SW 1271 (cell line): ENCODE data around the gene DTD1.

Experiments used
- DNase-seq, 2 experiments: peaks; one replicate each; lab custom pipeline; 2025; lab: John Stamatoyannopoulos, UW

The DTD1 gene

GRCh38 chr20:18615020-18615650 is 27.3 kb downstream of the DTD1 start:
- no peak for DNase-seq

GRCh38 chr20:18621004-18621403 is 33.1 kb downstream of the DTD1 start:
- no peak for DNase-seq

GRCh38 chr20:18623156-18623910 is 35.5 kb downstream of the DTD1 start:
- no peak for DNase-seq

GRCh38 chr20:18624948-18625347 is 37.1 kb downstream of the DTD1 start:
- no peak for DNase-seq

- no peak for DNase-seq
Observed at GRCh38 chr20:18625907-18626655, 38.2 kb downstream of the DTD1 start.

GRCh38 chr20:18628330-18628920 is 40.6 kb downstream of the DTD1 start:
- DNase-seq, result no peak

GRCh38 chr20:18632196-18632789 is 44.4 kb downstream of the DTD1 start:
- DNase-seq, result peak in 1 of 2 experiments; percentile 63

- DNase-seq, result no peak
Observed at GRCh38 chr20:18633411-18633810, 45.6 kb downstream of the DTD1 start.

- no peak for DNase-seq
Observed at GRCh38 chr20:18634501-18634900, 46.6 kb downstream of the DTD1 start.

- no peak for DNase-seq
Observed at GRCh38 chr20:18635380-18635779, 47.5 kb downstream of the DTD1 start.

- DNase-seq, result no peak
Observed at GRCh38 chr20:18637224-18637623, 49.4 kb downstream of the DTD1 start.

- no peak for DNase-seq
Observed at GRCh38 chr20:18638768-18639167, 50.9 kb downstream of the DTD1 start.

- no peak for DNase-seq
Observed at GRCh38 chr20:18639501-18639979, 51.7 kb downstream of the DTD1 start.

GRCh38 chr20:18645196-18645745 is 57.4 kb downstream of the DTD1 start:
- DNase-seq, result no peak

- DNase-seq, result no peak
Observed at GRCh38 chr20:18645851-18646250, 58.0 kb downstream of the DTD1 start.

GRCh38 chr20:18647777-18648176 is 59.9 kb downstream of the DTD1 start:
- no peak for DNase-seq

GRCh38 chr20:18650224-18650623 is 62.4 kb downstream of the DTD1 start:
- no peak for DNase-seq

GRCh38 chr20:18653736-18654447 is 66.0 kb downstream of the DTD1 start:
- no peak for DNase-seq

- DNase-seq, result no peak
Observed at GRCh38 chr20:18654448-18654773, 66.6 kb downstream of the DTD1 start.

- DNase-seq, result no peak
Observed at GRCh38 chr20:18657575-18657974, 69.7 kb downstream of the DTD1 start.
